Hepatocyte (in vitro differentiated cells): Measurements from ENCODE around the gene FAM120B.

ENCODE experiments used
- EZH2 ChIP-seq: fragments of 200-600 bp; sonication (generic); IDR thresholded peaks from 2 replicates; pipeline ENCODE4 v1.6.1; 2016; ENCODE audit warnings: antibody characterized with exemption, mild to moderate bottlenecking, borderline replicate concordance
- EZH2phosphoT487 ChIP-seq: fragments of 200-600 bp; sonication (generic); IDR thresholded peaks from one replicate; pipeline ENCODE4 v1.6.1; 2018; ENCODE audit warnings: antibody characterized with exemption, mild to moderate bottlenecking, low read depth, moderate library complexity; ENCODE audit not compliant: unreplicated experiment, severe bottlenecking
- TF ChIP-seq, protein P1 (sequence below): fragments of 200-600 bp; sonication (generic); IDR thresholded peaks from 2 replicates; pipeline ENCODE4 v1.5.1; 2016; ENCODE audit warnings: antibody characterized with exemption, mild to moderate bottlenecking; ENCODE audit not compliant: poor library complexity

DNA sequence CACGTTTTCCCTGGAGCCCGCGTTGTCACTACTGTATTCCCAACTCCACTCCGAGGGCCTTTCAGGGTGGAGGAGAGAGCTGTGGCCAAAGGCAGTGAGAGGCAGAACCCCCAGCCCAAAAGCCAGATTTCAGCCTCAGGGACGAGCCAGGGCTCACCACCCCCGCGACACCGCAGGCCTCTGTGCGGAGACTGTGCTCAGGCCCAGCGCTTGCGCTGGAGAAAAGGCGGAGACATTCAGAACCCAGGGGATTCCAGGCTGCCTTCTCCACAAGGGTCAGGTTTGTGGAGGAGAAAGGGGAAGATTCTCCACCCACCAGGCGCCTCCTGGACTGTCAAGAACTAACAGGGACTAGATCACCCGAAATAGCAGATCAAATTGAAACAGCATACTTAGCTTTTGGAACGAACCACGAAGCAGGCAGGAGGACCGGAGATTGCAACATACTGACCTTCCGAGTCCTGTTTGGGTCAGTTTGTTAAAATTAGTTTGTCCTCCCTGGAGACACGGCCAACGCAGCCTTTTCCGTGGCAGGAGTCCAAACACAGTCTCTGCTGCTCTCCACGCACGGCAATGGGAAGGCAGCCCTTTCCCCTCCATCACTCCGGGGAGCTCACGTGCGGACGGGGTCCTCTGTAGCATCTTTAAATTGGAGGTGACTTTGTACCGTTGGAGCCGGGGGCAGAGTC lies 30.0 kb upstream of the FAM120B start:
- TF ChIP-seq, protein P1, sequence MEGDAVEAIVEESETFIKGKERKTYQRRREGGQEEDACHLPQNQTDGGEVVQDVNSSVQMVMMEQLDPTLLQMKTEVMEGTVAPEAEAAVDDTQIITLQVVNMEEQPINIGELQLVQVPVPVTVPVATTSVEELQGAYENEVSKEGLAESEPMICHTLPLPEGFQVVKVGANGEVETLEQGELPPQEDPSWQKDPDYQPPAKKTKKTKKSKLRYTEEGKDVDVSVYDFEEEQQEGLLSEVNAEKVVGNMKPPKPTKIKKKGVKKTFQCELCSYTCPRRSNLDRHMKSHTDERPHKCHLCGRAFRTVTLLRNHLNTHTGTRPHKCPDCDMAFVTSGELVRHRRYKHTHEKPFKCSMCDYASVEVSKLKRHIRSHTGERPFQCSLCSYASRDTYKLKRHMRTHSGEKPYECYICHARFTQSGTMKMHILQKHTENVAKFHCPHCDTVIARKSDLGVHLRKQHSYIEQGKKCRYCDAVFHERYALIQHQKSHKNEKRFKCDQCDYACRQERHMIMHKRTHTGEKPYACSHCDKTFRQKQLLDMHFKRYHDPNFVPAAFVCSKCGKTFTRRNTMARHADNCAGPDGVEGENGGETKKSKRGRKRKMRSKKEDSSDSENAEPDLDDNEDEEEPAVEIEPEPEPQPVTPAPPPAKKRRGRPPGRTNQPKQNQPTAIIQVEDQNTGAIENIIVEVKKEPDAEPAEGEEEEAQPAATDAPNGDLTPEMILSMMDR, result no peak
- TF ChIP-seq EZH2 (no peak), EZH2phosphoT487 (no peak)
